HG02571 (cell line): ENCODE data around the gene SLC25A17.
"Not testable (repeated sequence)": the region's sequence is repeated elsewhere in the genome, so short reads cannot be mapped to it uniquely, and the experiment has no call there.

Experiments
- ATAC-seq: cut with Tn5 transposase; IDR thresholded peaks from one replicate; pipeline ENCODE4 v1.9.1; 2021; ENCODE audit warnings: mild to moderate bottlenecking, moderate library complexity; ENCODE audit not compliant: unreplicated experiment

SLC25A17 gene

GRCh38 chr22:40721266-40721665 lies 97.9 kb downstream of the SLC25A17 start:
- no peak for ATAC-seq

GRCh38 chr22:40720538-40721256 lies 98.4 kb downstream of the SLC25A17 start:
- no peak for ATAC-seq

GRCh38 chr22:40720156-40720537 lies 99.0 kb downstream of the SLC25A17 start:
- not testable (repeated sequence) for ATAC-seq
